Activated naive CD8-positive, alpha-beta T cell treated with anti-CD3 and anti-CD28 coated beads for 36 hours (primary cell): ENCODE measurements around the gene SPSB1. TPM values are rescaled to one million over a fixed set of nuclear protein-coding genes. Genes with fewer than 3 reads are reported as not detected.

Experiments
- DNase-seq: peaks from one replicate; pipeline ENCODE4 v3.0.0; 2021
- H3K27ac Mint-ChIP-seq: one replicate; pipeline ENCODE4 v1.8.0; 2022; ENCODE audit warnings: mild to moderate bottlenecking, moderate library complexity, mixed read lengths
- H3K27me3 Mint-ChIP-seq: one replicate; pipeline ENCODE4 v1.8.0; 2022; ENCODE audit warnings: mild to moderate bottlenecking, mixed read lengths
- H3K36me3 Mint-ChIP-seq: one replicate; pipeline ENCODE4 v1.8.0; 2021; ENCODE audit warnings: mild to moderate bottlenecking, mixed read lengths
- H3K4me1 Mint-ChIP-seq: one replicate; pipeline ENCODE4 v1.8.0; 2021; ENCODE audit warnings: mixed read lengths
- H3K4me3 Mint-ChIP-seq: one replicate; pipeline ENCODE4 v1.8.0; 2022; ENCODE audit warnings: mild to moderate bottlenecking, moderate library complexity, mixed read lengths
- H3K9me3 Mint-ChIP-seq: one replicate; pipeline ENCODE4 v1.8.0; 2022; ENCODE audit warnings: mixed read lengths
- total RNA-seq, 2 experiments: library from RNA; stranded (reverse); gene quantifications; one replicate each; pipeline ENCODE4 v1.2.3, GENCODE V29; 2021

SPSB1 gene
- total RNA-seq, 2 experiments from 2014 or later = 0.36 to 0.37 TPM

- peaks cover 3% of the 10 kb centered on the region for H3K4me1 Mint-ChIP-seq
- H3K4me3 Mint-ChIP-seq = no peak overlapping the region
- no peak overlapping the region for H3K27ac Mint-ChIP-seq
- DNase-seq = no peak
- H3K27me3 Mint-ChIP-seq = no peaks in the 10 kb centered on the region
- H3K36me3 Mint-ChIP-seq = no peaks in the 10 kb centered on the region
- no peaks in the 10 kb centered on the region for H3K9me3 Mint-ChIP-seq
Observed at GRCh38 chr1:9251501-9251900, 41.2 kb upstream of the SPSB1 start.

- Mint-ChIP-seq H3K27ac (no peak overlapping the region), H3K36me3 (peaks cover 5% of the 10 kb centered on the region)
- no peak for DNase-seq
Observed at GRCh38 chr1:9253004-9253403, 39.7 kb upstream of the SPSB1 start.

GRCh38 chr1:9253453-9254105 is 39.1 kb upstream of the SPSB1 start:
- peaks cover 5% of the 10 kb centered on the region for H3K9me3 Mint-ChIP-seq
- H3K27ac Mint-ChIP-seq = no peak overlapping the region
- H3K4me1 Mint-ChIP-seq = peaks cover 6% of the 10 kb centered on the region
- H3K36me3 Mint-ChIP-seq = peaks cover 11% of the 10 kb centered on the region
- no peak for DNase-seq
- H3K4me3 Mint-ChIP-seq = no peak overlapping the region
- no peaks in the 10 kb centered on the region for H3K27me3 Mint-ChIP-seq

More at GRCh38 chr1:9253004-9253403, 39.7 kb upstream of the SPSB1 start:
- peaks cover under 1% of the 10 kb centered on the region for H3K9me3 Mint-ChIP-seq
- H3K4me3 Mint-ChIP-seq = no peak overlapping the region
- peaks cover 5% of the 10 kb centered on the region for H3K4me1 Mint-ChIP-seq
- H3K27me3 Mint-ChIP-seq = no peaks in the 10 kb centered on the region

- Mint-ChIP-seq H3K36me3 (peaks cover 30% of the 10 kb centered on the region), H3K9me3 (peaks cover 15% of the 10 kb centered on the region), H3K4me1 (peaks cover 8% of the 10 kb centered on the region), H3K4me3 (no peak overlapping the region), H3K27ac (no peak overlapping the region), H3K27me3 (no peaks in the 10 kb centered on the region)
- no peak for DNase-seq
Observed at GRCh38 chr1:9256332-9256731, 36.4 kb upstream of the SPSB1 start.

GRCh38 chr1:9257851-9258250 is 34.8 kb upstream of the SPSB1 start:
- Mint-ChIP-seq H3K27ac (no peak overlapping the region), H3K9me3 (peaks cover 15% of the 10 kb centered on the region), H3K4me3 (no peak overlapping the region), H3K36me3 (peaks cover 30% of the 10 kb centered on the region), H3K4me1 (peaks cover 8% of the 10 kb centered on the region), H3K27me3 (no peaks in the 10 kb centered on the region)
- no peak for DNase-seq

- Mint-ChIP-seq H3K36me3 (peaks cover 30% of the 10 kb centered on the region), H3K4me3 (no peak overlapping the region), H3K9me3 (peaks cover 15% of the 10 kb centered on the region), H3K27ac (no peak overlapping the region), H3K27me3 (no peaks in the 10 kb centered on the region), H3K4me1 (peaks cover 8% of the 10 kb centered on the region)
- DNase-seq = no peak
Observed at GRCh38 chr1:9258629-9259028, 34.1 kb upstream of the SPSB1 start.

- H3K4me3 Mint-ChIP-seq = no peak overlapping the region
- peaks cover 15% of the 10 kb centered on the region for H3K9me3 Mint-ChIP-seq
- peaks cover 5% of the 10 kb centered on the region for H3K4me1 Mint-ChIP-seq
- DNase-seq = no peak
- H3K27me3 Mint-ChIP-seq = no peaks in the 10 kb centered on the region
- H3K36me3 Mint-ChIP-seq = peaks cover 30% of the 10 kb centered on the region
- H3K27ac Mint-ChIP-seq = no peak overlapping the region
Observed at GRCh38 chr1:9260059-9260766, 32.5 kb upstream of the SPSB1 start.

- Mint-ChIP-seq H3K36me3 (peaks cover 30% of the 10 kb centered on the region), H3K4me3 (no peak overlapping the region), H3K27ac (no peak overlapping the region), H3K4me1 (peaks cover 5% of the 10 kb centered on the region), H3K9me3 (peaks cover 15% of the 10 kb centered on the region), H3K27me3 (no peaks in the 10 kb centered on the region)
- no peak for DNase-seq
Observed at GRCh38 chr1:9261496-9261895, 31.2 kb upstream of the SPSB1 start.

- Mint-ChIP-seq H3K4me3 (no peak overlapping the region), H3K27me3 (no peaks in the 10 kb centered on the region), H3K4me1 (peaks cover 3% of the 10 kb centered on the region), H3K27ac (no peak overlapping the region), H3K9me3 (peaks cover 15% of the 10 kb centered on the region), H3K36me3 (peaks cover 30% of the 10 kb centered on the region)
- no peak for DNase-seq
Observed at GRCh38 chr1:9262096-9262986, 30.4 kb upstream of the SPSB1 start.

GRCh38 chr1:9263276-9263855 is 29.3 kb upstream of the SPSB1 start:
- Mint-ChIP-seq H3K27ac (no peak overlapping the region), H3K9me3 (peaks cover 10% of the 10 kb centered on the region), H3K27me3 (no peaks in the 10 kb centered on the region), H3K4me3 (no peak overlapping the region), H3K36me3 (peaks cover 22% of the 10 kb centered on the region), H3K4me1 (peaks cover 3% of the 10 kb centered on the region)
- DNase-seq = no peak

GRCh38 chr1:9263984-9264872 is 28.5 kb upstream of the SPSB1 start:
- peaks cover 14% of the 10 kb centered on the region for H3K36me3 Mint-ChIP-seq
- DNase-seq = no peak
- H3K4me3 Mint-ChIP-seq = no peak overlapping the region
- peaks cover 6% of the 10 kb centered on the region for H3K9me3 Mint-ChIP-seq
- no peaks in the 10 kb centered on the region for H3K4me1 Mint-ChIP-seq
- H3K27ac Mint-ChIP-seq = no peak overlapping the region
- no peaks in the 10 kb centered on the region for H3K27me3 Mint-ChIP-seq

GRCh38 chr1:9265037-9265436 is 27.7 kb upstream of the SPSB1 start:
- Mint-ChIP-seq H3K36me3 (peaks cover 6% of the 10 kb centered on the region), H3K4me3 (no peak overlapping the region), H3K27me3 (no peaks in the 10 kb centered on the region), H3K27ac (no peak overlapping the region), H3K4me1 (no peaks in the 10 kb centered on the region), H3K9me3 (peaks cover 2% of the 10 kb centered on the region)
- no peak for DNase-seq

GRCh38 chr1:9265968-9266367 is 26.7 kb upstream of the SPSB1 start:
- H3K27ac Mint-ChIP-seq = no peak overlapping the region

GRCh38 chr1:9267352-9267686 is 25.4 kb upstream of the SPSB1 start:
- Mint-ChIP-seq H3K4me3 (no peak overlapping the region), H3K36me3 (no peaks in the 10 kb centered on the region), H3K4me1 (no peaks in the 10 kb centered on the region), H3K9me3 (no peaks in the 10 kb centered on the region), H3K27me3 (no peaks in the 10 kb centered on the region), H3K27ac (peak overlapping the region; percentile 43)
- DNase-seq = no peak

More at GRCh38 chr1:9265968-9266367, 26.7 kb upstream of the SPSB1 start:
- peaks cover under 1% of the 10 kb centered on the region for H3K36me3 Mint-ChIP-seq
- H3K4me1 Mint-ChIP-seq = no peaks in the 10 kb centered on the region
- no peaks in the 10 kb centered on the region for H3K9me3 Mint-ChIP-seq
- H3K27me3 Mint-ChIP-seq = no peaks in the 10 kb centered on the region
- H3K4me3 Mint-ChIP-seq = no peak overlapping the region
- no peak for DNase-seq
